ENCODE results near the gene PELI3. TPM values are rescaled to one million over a fixed set of nuclear protein-coding genes. Genes with fewer than 3 reads are reported as not detected.

PELI3 gene
- total and polyA plus RNA-seq, 2 of the 8 experiments (the other 6 are each of a cell fraction or from before 2014, with no cell fraction given) = 5.2 to 7.6 TPM

GRCh38 chr11:66494458-66494857 is 27.8 kb downstream of the PELI3 start:
- Histone ChIP-seq H2BK12ac (ENCODE audit: low read depth, low read length) (no peak overlapping the region), H2AFZ (ENCODE audit: low read length) (no peak overlapping the region), H4K5ac (ENCODE audit: insufficient read length, low read depth, low read length) (no peak overlapping the region), H3K27ac (ENCODE audit: low read depth, low read length) (no peak overlapping the region), H3K4ac (replicated peaks; ENCODE audit: insufficient read length, low read depth, low read length) (no peak overlapping the region), H3K18ac (ENCODE audit: extremely low read depth, low read length) (no peak overlapping the region), H4K8ac (ENCODE audit: extremely low read depth, insufficient read depth, low read length) (peak overlapping the region; percentile 18; the same call in 1 of the 2 replicates), H2BK20ac (ENCODE audit: low read length) (no peak overlapping the region), H3K4me2 (ENCODE audit: insufficient read depth in 1 of 2, low read depth in 2 of 2, low read length in 2 of 2) (no peak overlapping the region), H3K14ac (ENCODE audit: insufficient read length) (no peak overlapping the region), H3K36me3 (ENCODE audit: control insufficient read depth in 2 of 4, insufficient read depth in 4 of 4, low read length in 3 of 4) (peaks cover 6 to 22% (median 11%) of the 10 kb centered on the region in 4 experiments), H2BK5ac (ENCODE audit: low read depth, low read length) (no peak overlapping the region), H4K91ac (replicated peaks; ENCODE audit: insufficient read length, low read length) (no peak overlapping the region), H3K4me3 (ENCODE audit: extremely low read depth in 1 of 4, insufficient read depth in 2 of 4, low read depth in 3 of 4, low read length in 4 of 4) (no peak overlapping the region), H3K23ac (ENCODE audit: insufficient read length) (no peak overlapping the region), H3K56ac (replicated peaks; ENCODE audit: insufficient read length, low read depth, low read length) (no peak overlapping the region), H3K79me1 (ENCODE audit: low read depth, low read length) (no peaks in the 10 kb centered on the region), H3K27me3 (replicated peaks in 1 of 4; ENCODE audit: control insufficient read depth in 3 of 4, extremely low read depth in 1 of 4, insufficient read depth in 3 of 4, low read length in 3 of 4) (no peaks in the 10 kb centered on the region), H2BK120ac (replicated peaks; ENCODE audit: low read depth, low read length) (no peak overlapping the region), H4K20me1 (replicated peaks in 1 of 2; ENCODE audit: control insufficient read depth in 1 of 2, insufficient read depth in 2 of 2, low read length in 2 of 2) (peaks cover 0 to 2% of the 10 kb centered on the region in 2 experiments), H3K9ac (replicated peaks in 1 of 4; ENCODE audit: extremely low read depth in 1 of 4, low read depth in 3 of 4, low read length in 3 of 4) (no peak overlapping the region), H2AK5ac (ENCODE audit: low read depth, low read length) (no peak overlapping the region; the same call in 1 of the 2 replicates), H3K4me1 (replicated peaks in 1 of 4; ENCODE audit: control insufficient read depth in 3 of 4, insufficient read depth in 4 of 4, low read length in 3 of 4) (peaks cover 0 to 12% (median 5%) of the 10 kb centered on the region in 4 experiments; a peak in 4 of 7 replicates), H3K23me2 (ENCODE audit: low read depth, low read length) (no peaks in the 10 kb centered on the region), H3K79me2 (ENCODE audit: control insufficient read depth in 1 of 2, insufficient read depth in 2 of 2, low read length in 2 of 2) (no peaks in the 10 kb centered on the region), H3K9me3 (ENCODE audit: insufficient read depth in 2 of 2, low read depth in 1 of 2, low read length in 1 of 2) (no peaks in the 10 kb centered on the region), H2BK15ac (ENCODE audit: low read length) (no peak overlapping the region)
- FAIRE-seq (no peak), DNase-seq (ENCODE audit: low read depth in 1 of 2, low spot score in 2 of 2) (no peak)
- ChIA-PET POLR2A (ENCODE audit: partially characterized antibody) (interaction anchor here (1.1 to 4.1 kb wide), 3 partner anchors 14 to 142 kb away, joined by 3 to 26 read pairs (median 3); partner anchors contain the start of genes BBS1 and DPP3), CTCF (ENCODE audit: partially characterized antibody) (interaction anchor here (0.7 to 3.3 kb wide), 10 partner anchors 9 to 344 kb away, joined by 3 to 18 read pairs (median 4); partner anchors contain the start of gene RBM4B)
- WGBS, 2 experiments (ENCODE audit: extremely low coverage in 1 of 2, insufficient coverage in 1 of 2, insufficient read length in 1 of 2, insufficient replicate concordance in 2 of 2, low coverage in 1 of 2, low lambda C conversion rate in 2 of 2, missing lambda C conversion rate in 1 of 2) = 92% methylated on average over 7 of the region's 7 CpGs; no CpG with 5 or more reads in 1 of the 2 experiments
- TF ChIP-seq TAF7 (optimal IDR thresholded peaks at IDR 0.05; ENCODE audit: borderline replicate concordance, low read depth, low read length) (no peak), BCL11A (IDR thresholded peaks at IDR 0.05; ENCODE audit: low read depth in 2 of 2, low read length in 2 of 2) (no peak), RAD21 (IDR thresholded peaks at IDR 0.05 in 1 of 2, conservative IDR thresholded peaks at IDR 0.05 in 1 of 2; ENCODE audit: low read depth in 2 of 2, low read length in 2 of 2) (no peak), CHD2 (IDR thresholded peaks at IDR 0.05; ENCODE audit: low read length) (no peak), KDM4A (IDR thresholded peaks at IDR 0.05; ENCODE audit: low read depth, low read length, severe bottlenecking) (no peak), JUN (IDR thresholded peaks at IDR 0.05; ENCODE audit: low read depth, low read length) (no peak), EGR1 (IDR thresholded peaks at IDR 0.05; ENCODE audit: borderline replicate concordance, low read depth, low read length) (no peak), CHD1 (IDR thresholded peaks at IDR 0.05; ENCODE audit: low read depth, low read length) (no peak), NANOG (IDR thresholded peaks at IDR 0.05; ENCODE audit: insufficient read depth, low read depth, low read length, poor library complexity, severe bottlenecking) (no peak), NRF1 (IDR thresholded peaks at IDR 0.05; ENCODE audit: low read depth, low read length) (no peak)
- TF ChIP-seq, protein P1, sequence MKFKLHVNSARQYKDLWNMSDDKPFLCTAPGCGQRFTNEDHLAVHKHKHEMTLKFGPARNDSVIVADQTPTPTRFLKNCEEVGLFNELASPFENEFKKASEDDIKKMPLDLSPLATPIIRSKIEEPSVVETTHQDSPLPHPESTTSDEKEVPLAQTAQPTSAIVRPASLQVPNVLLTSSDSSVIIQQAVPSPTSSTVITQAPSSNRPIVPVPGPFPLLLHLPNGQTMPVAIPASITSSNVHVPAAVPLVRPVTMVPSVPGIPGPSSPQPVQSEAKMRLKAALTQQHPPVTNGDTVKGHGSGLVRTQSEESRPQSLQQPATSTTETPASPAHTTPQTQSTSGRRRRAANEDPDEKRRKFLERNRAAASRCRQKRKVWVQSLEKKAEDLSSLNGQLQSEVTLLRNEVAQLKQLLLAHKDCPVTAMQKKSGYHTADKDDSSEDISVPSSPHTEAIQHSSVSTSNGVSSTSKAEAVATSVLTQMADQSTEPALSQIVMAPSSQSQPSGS (IDR thresholded peaks at IDR 0.05; ENCODE audit: low read length) = no peak
